ENCODE measurements around the gene CAPZA2. TPM values are rescaled to one million over a fixed set of nuclear protein-coding genes. Genes with fewer than 3 reads are reported as not detected.

CAPZA2 gene
- total and polyA plus RNA-seq, 2 experiments from 2014 or later, result 49.1 to 106 TPM

DNA sequence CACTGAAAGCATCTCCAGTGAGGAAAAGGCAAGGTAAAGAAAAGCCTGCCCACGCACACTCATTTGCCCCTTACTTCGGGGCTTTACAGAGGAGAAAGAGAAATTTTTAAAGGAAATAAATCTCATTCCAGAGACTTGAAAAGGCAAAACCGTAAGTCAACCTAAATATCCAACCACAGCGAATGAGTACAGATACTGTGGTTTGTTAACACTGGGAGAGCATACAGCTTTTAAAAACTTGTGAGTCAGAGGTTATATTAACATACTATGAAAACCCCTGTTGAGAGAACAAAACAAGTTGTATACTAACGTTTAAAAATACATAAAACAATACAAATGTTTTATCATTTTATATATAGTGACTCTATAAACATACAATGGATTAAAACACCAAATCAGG is 62.4 kb downstream of the CAPZA2 start:
- Histone ChIP-seq H3K4me2 (no peak overlapping the region), H3K27me3 (ENCODE audit: insufficient read depth) (no peaks in the 10 kb centered on the region), H3K36me3 (ENCODE audit: insufficient read depth) (no peaks in the 10 kb centered on the region), H4K20me1 (replicated peaks; ENCODE audit: insufficient read depth) (peaks cover 6% of the 10 kb centered on the region; the same call in 1 of the 2 replicates), H3K4me1 (ENCODE audit: insufficient read depth) (peaks cover 6% of the 10 kb centered on the region), H3F3A (replicated peaks; ENCODE audit: low read depth) (0 out of 2 replicates have a peak, but pooled peaks cover 8% of the 10 kb centered on the region), H3K9me2 (ENCODE audit: insufficient read depth) (no peaks in the 10 kb centered on the region), H2AFZ (no peak overlapping the region), H3K79me2 (replicated peaks; ENCODE audit: insufficient read depth) (no peaks in the 10 kb centered on the region), H3K27ac (ENCODE audit: low read depth) (peak overlapping the region; percentile 56; the same call in 1 of the 2 replicates), H3K4me3 (no peak overlapping the region)
- no peak overlapping the region for H3K4me3 Mint-ChIP-seq
- H3K4me1 Mint-ChIP-seq, result peaks cover 4% of the 10 kb centered on the region
- H3K9me3 Mint-ChIP-seq, result no peaks in the 10 kb centered on the region
- ATAC-seq (no peak), DNase-seq (ENCODE audit: low spot score) (no peak)
- H3K36me3 Mint-ChIP-seq (ENCODE audit: low read depth), result peaks cover 12% of the 10 kb centered on the region
- H3K27ac Mint-ChIP-seq, result no peak overlapping the region
- TF ChIP-seq ZNF331 (CRISPR knock-in tag; IDR thresholded peaks at IDR 0.05; ENCODE audit: low read depth), result no peak
- no peak for TF ChIP-seq ETS1 (IDR thresholded peaks at IDR 0.05)
- no peak for TF ChIP-seq JUNB (IDR thresholded peaks at IDR 0.05; ENCODE audit: unreplicated experiment)
- no peak for TF ChIP-seq EZH2phosphoT487 (IDR thresholded peaks at IDR 0.05; ENCODE audit: unreplicated experiment)
- TF ChIP-seq CREB1 (CRISPR knock-in tag; IDR thresholded peaks at IDR 0.05; ENCODE audit: low read depth), result no peak
- no peak for TF ChIP-seq EZH2 (IDR thresholded peaks at IDR 0.05; ENCODE audit: low read depth, unreplicated experiment)
- no peak for TF ChIP-seq CTCF (conservative IDR thresholded peaks at IDR 0.05; ENCODE audit: low read depth in 2 of 2)
- TF ChIP-seq, protein P1, sequence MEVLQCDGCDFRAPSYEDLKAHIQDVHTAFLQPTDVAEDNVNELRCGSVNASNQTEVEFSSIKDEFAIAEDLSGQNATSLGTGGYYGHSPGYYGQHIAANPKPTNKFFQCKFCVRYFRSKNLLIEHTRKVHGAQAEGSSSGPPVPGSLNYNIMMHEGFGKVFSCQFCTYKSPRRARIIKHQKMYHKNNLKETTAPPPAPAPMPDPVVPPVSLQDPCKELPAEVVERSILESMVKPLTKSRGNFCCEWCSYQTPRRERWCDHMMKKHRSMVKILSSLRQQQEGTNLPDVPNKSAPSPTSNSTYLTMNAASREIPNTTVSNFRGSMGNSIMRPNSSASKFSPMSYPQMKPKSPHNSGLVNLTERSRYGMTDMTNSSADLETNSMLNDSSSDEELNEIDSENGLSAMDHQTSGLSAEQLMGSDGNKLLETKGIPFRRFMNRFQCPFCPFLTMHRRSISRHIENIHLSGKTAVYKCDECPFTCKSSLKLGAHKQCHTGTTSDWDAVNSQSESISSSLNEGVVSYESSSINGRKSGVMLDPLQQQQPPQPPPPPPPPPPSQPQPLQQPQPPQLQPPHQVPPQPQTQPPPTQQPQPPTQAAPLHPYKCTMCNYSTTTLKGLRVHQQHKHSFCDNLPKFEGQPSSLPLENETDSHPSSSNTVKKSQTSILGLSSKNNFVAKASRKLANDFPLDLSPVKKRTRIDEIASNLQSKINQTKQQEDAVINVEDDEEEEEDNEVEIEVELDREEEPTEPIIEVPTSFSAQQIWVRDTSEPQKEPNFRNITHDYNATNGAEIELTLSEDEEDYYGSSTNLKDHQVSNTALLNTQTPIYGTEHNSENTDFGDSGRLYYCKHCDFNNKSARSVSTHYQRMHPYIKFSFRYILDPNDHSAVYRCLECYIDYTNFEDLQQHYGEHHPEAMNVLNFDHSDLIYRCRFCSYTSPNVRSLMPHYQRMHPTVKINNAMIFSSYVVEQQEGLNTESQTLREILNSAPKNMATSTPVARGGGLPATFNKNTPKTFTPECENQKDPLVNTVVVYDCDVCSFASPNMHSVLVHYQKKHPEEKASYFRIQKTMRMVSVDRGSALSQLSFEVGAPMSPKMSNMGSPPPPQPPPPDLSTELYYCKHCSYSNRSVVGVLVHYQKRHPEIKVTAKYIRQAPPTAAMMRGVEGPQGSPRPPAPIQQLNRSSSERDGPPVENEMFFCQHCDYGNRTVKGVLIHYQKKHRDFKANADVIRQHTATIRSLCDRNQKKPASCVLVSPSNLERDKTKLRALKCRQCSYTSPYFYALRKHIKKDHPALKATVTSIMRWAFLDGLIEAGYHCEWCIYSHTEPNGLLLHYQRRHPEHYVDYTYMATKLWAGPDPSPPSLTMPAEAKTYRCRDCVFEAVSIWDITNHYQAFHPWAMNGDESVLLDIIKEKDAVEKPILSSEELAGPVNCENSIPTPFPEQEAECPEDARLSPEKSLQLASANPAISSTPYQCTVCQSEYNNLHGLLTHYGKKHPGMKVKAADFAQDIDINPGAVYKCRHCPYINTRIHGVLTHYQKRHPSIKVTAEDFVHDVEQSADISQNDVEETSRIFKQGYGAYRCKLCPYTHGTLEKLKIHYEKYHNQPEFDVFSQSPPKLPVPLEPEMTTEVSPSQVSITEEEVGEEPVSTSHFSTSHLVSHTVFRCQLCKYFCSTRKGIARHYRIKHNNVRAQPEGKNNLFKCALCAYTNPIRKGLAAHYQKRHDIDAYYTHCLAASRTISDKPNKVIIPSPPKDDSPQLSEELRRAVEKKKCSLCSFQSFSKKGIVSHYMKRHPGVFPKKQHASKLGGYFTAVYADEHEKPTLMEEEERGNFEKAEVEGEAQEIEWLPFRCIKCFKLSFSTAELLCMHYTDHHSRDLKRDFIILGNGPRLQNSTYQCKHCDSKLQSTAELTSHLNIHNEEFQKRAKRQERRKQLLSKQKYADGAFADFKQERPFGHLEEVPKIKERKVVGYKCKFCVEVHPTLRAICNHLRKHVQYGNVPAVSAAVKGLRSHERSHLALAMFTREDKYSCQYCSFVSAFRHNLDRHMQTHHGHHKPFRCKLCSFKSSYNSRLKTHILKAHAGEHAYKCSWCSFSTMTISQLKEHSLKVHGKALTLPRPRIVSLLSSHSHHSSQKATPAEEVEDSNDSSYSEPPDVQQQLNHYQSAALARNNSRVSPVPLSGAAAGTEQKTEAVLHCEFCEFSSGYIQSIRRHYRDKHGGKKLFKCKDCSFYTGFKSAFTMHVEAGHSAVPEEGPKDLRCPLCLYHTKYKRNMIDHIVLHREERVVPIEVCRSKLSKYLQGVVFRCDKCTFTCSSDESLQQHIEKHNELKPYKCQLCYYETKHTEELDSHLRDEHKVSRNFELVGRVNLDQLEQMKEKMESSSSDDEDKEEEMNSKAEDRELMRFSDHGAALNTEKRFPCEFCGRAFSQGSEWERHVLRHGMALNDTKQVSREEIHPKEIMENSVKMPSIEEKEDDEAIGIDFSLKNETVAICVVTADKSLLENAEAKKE (CRISPR knock-in tag; IDR thresholded peaks at IDR 0.05), result no peak
- no peak for TF ChIP-seq POLR2AphosphoS5 (IDR thresholded peaks at IDR 0.05; ENCODE audit: low read depth)
- TF ChIP-seq ZNF114 (CRISPR knock-in tag; IDR thresholded peaks at IDR 0.05), result no peak
- TF ChIP-seq, protein P2, sequence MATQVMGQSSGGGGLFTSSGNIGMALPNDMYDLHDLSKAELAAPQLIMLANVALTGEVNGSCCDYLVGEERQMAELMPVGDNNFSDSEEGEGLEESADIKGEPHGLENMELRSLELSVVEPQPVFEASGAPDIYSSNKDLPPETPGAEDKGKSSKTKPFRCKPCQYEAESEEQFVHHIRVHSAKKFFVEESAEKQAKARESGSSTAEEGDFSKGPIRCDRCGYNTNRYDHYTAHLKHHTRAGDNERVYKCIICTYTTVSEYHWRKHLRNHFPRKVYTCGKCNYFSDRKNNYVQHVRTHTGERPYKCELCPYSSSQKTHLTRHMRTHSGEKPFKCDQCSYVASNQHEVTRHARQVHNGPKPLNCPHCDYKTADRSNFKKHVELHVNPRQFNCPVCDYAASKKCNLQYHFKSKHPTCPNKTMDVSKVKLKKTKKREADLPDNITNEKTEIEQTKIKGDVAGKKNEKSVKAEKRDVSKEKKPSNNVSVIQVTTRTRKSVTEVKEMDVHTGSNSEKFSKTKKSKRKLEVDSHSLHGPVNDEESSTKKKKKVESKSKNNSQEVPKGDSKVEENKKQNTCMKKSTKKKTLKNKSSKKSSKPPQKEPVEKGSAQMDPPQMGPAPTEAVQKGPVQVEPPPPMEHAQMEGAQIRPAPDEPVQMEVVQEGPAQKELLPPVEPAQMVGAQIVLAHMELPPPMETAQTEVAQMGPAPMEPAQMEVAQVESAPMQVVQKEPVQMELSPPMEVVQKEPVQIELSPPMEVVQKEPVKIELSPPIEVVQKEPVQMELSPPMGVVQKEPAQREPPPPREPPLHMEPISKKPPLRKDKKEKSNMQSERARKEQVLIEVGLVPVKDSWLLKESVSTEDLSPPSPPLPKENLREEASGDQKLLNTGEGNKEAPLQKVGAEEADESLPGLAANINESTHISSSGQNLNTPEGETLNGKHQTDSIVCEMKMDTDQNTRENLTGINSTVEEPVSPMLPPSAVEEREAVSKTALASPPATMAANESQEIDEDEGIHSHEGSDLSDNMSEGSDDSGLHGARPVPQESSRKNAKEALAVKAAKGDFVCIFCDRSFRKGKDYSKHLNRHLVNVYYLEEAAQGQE (IDR thresholded peaks at IDR 0.05; ENCODE audit: unreplicated experiment), result no peak
- TF ChIP-seq STAT1 (IDR thresholded peaks at IDR 0.05; ENCODE audit: unreplicated experiment), result no peak
- no peak for TF ChIP-seq NANOG (IDR thresholded peaks at IDR 0.05; ENCODE audit: borderline replicate concordance)
- peaks cover 2% of the 10 kb centered on the region for H3K27me3 Mint-ChIP-seq (ENCODE audit: insufficient read depth, low read depth, poor library complexity)

Data from GM23338 (cell line).